ENCODE measurements around the gene NFATC3.
"Not testable (repeated sequence)": the region's sequence is repeated elsewhere in the genome, so short reads cannot be mapped to it uniquely, and the experiment has no call there.

Gene NFATC3

DNA sequence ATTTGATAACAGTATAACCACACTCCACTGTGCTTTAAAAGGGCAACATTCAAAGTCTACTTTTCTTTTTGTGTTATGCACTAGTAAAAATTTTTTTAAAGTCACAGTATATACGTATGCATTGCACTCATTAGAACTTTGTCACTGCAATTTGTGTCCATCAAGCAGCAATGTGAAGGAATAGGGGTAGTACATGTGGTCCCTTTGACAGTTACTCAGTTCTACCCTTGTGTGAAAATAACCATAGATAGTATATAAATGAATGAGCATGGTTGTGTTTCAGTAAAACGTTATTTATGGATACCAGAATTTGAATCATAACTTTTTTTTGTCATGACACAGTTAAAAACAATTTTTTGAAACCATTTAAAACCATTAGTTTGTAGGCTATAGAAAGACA, 30.7 kb downstream of the NFATC3 start:
- in situ Hi-C loops (cut with MboI; ENCODE audit: low sequenced_read_pairs) = no loop called here

DNA sequence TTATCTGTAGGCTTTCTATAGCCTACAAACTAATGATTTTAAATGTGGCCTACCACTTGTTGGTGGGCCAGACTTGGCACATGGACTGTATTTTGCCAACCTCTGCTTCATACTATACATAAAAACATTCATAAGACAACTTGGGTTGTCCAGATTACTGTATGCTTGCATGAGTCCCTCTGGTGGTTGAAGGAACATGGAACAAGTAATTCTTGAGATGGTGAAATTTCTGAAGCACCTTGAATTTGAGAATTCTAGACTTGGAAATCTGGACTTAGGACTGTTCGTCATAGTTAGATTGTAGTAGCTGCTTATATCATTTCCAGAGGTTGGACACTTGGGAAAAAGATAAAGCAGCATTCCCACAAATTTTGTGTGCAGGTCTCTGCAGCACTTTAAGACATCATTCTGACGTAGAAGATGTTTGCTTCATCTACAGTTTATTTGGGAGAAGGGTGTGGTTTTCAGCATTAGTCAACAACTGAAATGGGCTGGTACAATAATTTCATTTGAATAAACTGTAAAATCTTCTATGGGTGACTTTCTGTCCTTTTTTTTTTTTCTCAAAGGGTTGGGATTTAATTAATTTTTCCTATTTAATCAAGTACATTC, 31.2 kb downstream of the NFATC3 start:
- in situ Hi-C loops (cut with MboI; ENCODE audit: low sequenced_read_pairs) = no loop called here

GRCh38 chr16:68117884-68118283, 32.7 kb downstream of the NFATC3 start:
- in situ Hi-C loops (cut with MboI; ENCODE audit: low sequenced_read_pairs) = no loop called here

GRCh38 chr16:68118954-68119353, 33.8 kb downstream of the NFATC3 start:
- in situ Hi-C loops (cut with MboI; ENCODE audit: low sequenced_read_pairs) = not testable (repeated sequence)

DNA sequence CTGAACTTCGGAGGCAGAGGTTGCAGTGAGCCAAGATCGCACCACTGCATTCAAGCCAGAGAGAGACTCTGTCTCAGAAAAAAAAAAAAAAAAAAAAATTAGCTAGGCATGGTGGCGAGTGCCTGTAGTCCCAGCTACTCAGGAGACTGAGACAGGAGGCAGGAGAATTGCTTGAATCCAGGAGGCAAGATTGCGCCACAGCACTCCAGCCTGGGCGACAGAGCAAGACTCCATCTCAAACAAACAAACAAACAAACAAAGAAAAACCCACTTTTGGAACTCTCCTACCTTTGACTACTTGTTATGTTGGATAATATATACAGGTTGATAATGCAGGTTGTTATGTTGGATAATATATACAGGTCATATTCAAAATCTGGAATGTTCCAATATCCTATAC, 35.3 kb downstream of the NFATC3 start:
- in situ Hi-C loops (cut with MboI; ENCODE audit: low sequenced_read_pairs) = not testable (repeated sequence)

GRCh38 chr16:68126395-68126794, 41.2 kb downstream of the NFATC3 start:
- in situ Hi-C loops (cut with MboI; ENCODE audit: low sequenced_read_pairs) = no loop called here

GRCh38 chr16:68128577-68129305, 43.6 kb downstream of the NFATC3 start:
- in situ Hi-C loops (cut with MboI; ENCODE audit: low sequenced_read_pairs) = no loop called here

DNA sequence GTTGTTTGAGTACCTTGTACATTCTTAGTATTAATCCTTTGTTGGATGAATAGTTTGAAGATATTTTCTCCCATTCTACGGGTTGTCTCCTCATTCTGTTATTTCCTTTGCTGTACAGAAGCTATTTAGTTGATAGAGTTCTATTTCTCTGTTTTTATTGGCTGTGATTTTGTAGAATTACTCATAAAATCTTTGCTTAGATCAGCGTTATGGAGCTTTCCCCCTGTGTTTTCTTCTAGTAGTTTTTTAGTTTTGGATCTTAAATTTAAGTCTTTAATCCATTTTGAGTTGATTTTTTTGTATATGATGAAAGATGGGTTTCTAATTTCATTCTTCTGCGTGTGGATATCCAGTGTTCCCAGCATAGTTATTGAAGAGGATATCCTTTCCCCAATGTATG, 45.4 kb downstream of the NFATC3 start:
- in situ Hi-C loops (cut with MboI; ENCODE audit: low sequenced_read_pairs) = no loop called here

DNA sequence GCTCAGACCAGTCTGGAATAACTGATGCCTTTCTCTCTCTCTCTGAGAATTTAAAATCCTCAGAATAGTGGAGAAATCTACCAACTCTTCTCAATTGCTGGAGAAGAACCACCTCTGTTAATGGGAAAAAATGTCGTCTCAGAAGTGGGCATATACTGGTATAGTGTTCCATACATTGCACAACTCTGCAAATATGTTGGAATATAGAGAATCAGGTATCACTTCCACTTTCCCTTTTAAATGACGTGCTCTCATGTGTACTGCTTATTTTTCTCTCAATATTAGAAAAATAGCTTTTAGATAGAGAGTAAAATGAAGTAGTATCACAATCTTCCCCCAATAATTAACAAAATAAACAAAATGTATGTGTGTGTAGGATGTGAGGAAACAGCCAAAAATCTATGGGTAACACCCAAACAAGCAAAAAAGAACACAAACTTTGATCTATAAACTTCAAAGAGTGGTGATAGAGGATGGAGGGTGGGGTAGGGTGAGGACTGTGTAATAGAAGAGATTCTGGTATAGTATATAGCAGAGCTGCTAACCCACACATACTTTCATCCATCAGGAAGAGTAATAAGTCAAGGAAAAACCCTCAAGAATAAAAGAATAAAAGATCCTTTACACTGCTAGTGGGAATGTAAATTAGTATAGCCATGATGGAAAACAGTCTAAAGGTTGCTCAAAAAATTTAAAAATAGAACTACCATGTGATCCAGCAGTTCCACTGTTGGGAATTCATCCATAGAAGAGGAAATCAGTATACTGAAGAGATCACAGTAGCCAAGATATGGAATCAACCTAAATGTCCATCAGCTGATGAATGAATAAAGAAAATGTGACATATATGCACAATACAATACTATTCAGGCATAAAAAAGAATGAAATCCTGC, 46.9 kb downstream of the NFATC3 start:
- in situ Hi-C loops (cut with MboI; ENCODE audit: low sequenced_read_pairs) = no loop called here

- in situ Hi-C loops (cut with MboI; ENCODE audit: low sequenced_read_pairs) = not testable (repeated sequence)
Measured at GRCh38 chr16:68133000-68133399, 47.8 kb downstream of the NFATC3 start.

DNA sequence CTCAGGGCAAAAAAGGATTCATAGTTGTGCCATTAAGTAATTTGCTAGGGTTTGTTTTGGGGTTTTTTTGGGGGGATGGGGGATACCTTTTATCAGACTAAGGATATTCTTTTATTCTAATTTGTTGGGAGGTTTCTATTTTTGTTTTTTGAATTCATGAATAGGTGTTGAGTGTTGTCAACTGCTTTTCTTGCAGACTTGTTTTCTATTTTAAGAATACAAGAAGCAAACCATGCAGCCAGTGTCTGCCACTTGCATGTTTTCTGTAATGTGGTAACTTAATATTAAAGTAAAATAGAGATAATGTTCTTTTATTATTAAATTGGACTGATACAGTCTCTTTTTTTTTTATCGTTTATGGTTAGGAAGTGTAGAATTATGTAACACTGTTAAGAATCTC, 49.5 kb downstream of the NFATC3 start:
- in situ Hi-C loops (cut with MboI; ENCODE audit: low sequenced_read_pairs) = no loop called here

- in situ Hi-C loops (cut with MboI; ENCODE audit: low sequenced_read_pairs) = no loop called here
Measured at GRCh38 chr16:68136515-68136914, 51.3 kb downstream of the NFATC3 start.

DNA sequence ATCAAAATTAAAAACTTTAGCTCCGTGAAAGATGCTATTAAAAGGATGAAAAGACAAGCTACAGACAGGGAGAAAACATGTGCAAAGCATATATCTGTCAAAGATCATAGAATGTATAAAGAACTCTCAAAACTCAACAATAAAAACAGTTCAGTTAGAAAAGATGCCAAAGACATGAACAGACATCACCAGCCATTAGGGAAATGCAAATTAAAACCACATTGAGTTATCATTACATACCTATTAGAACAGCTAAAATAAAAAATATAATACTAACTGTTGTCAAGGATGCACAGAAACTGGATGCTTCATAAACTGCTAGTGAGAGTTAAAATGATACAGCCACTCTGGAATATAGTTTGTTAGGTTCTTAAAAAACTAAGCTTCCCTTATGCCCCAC, 58.8 kb downstream of the NFATC3 start:
- in situ Hi-C loops (cut with MboI; ENCODE audit: low sequenced_read_pairs) = no loop called here

GRCh38 chr16:68146585-68146984, 61.4 kb downstream of the NFATC3 start:
- in situ Hi-C loops (cut with MboI; ENCODE audit: low sequenced_read_pairs) = no loop called here

DNA sequence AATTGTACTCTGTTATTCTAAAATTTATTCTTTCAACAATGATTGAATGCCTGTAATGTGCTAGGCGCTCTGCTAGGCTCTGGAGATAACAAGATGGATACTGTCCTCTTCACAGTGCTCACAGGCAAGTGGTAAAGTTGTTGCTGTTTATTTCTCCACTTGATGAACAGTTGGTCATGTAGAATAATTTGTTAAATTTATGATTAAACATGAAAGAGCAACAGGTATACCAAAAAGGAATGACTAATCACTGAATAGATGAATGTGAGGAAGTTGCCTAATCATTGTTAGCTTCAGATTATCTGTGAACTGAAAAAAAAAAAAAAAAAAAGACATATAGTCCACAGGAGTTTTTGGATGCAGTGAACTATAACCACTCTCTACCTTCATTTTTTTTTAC, 62.3 kb downstream of the NFATC3 start:
- in situ Hi-C loops (cut with MboI; ENCODE audit: low sequenced_read_pairs) = no loop called here

- in situ Hi-C loops (cut with MboI; ENCODE audit: low sequenced_read_pairs) = no loop called here
Measured at GRCh38 chr16:68149596-68149995, 64.4 kb downstream of the NFATC3 start.

- in situ Hi-C loops (cut with MboI; ENCODE audit: low sequenced_read_pairs) = no loop called here
Measured at GRCh38 chr16:68155425-68155824, 70.3 kb downstream of the NFATC3 start.

DNA sequence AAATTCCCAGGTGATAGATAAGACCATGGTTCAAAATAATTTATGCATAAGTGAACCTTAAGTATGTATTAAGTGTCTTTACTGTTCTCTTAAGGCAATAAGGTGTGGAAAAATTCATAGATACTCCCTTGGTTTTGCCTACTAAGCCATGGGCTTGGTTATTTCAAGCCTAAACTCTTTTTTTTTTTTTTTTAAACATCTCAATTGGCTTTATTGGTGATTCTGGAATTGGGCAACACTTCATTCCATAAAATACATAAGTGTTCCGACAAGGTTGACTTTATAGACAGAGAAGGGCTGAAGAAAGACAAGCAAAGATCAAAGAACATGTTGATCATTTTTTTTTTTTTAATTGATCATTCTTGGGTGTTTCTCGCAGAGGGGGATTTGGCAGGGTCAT, 77.2 kb downstream of the NFATC3 start:
- in situ Hi-C loops (cut with MboI; ENCODE audit: low sequenced_read_pairs) = no loop called here

DNA sequence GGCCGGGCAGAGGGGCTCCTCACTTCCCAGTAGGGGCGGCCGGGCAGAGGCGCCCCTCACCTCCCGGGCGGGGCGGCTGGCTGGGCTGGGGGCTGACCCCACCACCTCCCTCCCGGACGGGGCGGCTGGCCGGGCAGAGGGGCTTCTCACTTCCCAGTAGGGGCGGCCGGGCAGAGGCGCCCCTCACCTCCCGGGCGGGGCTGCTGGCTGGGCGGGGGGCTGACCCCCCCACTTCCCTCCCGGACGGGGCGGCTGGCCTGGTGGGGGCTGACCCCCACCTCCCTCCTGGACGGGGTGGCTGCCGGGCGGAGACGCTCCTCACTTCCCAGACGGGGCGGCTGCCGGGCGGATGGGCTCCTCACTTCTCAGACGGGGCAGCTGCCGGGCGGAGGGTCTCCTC, 78.1 kb downstream of the NFATC3 start:
- in situ Hi-C loops (cut with MboI; ENCODE audit: low sequenced_read_pairs) = not testable (repeated sequence)

DNA sequence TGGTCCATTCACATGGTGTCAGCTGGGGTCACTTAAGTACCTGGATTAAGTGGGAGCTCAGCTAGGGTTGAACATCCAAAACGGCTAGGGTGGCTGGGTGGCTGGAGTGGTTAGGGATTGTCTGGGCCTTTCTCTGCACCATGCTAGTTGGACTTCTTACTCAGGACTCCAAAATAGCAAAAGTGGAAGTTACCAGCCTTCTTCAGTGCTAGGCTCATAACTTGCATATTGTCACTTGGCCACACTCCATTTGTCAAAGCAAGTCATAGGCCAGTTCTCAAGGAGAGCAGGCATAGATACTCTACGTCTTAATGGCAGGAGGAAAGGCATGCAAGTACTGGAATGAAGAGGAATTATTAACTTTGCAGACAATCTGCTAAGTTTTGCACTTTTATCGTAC, 81.1 kb downstream of the NFATC3 start:
- in situ Hi-C loops (cut with MboI; ENCODE audit: low sequenced_read_pairs) = no loop called here

- in situ Hi-C loops (cut with MboI; ENCODE audit: low sequenced_read_pairs) = no loop called here
Measured at GRCh38 chr16:68179196-68179795, 94.1 kb downstream of the NFATC3 start.
